ENCODE results near the gene C16orf74.
A peak's percentile ranks its signal among the peaks of the same experiment; 100 is the strongest.

Gene C16orf74

DNA sequence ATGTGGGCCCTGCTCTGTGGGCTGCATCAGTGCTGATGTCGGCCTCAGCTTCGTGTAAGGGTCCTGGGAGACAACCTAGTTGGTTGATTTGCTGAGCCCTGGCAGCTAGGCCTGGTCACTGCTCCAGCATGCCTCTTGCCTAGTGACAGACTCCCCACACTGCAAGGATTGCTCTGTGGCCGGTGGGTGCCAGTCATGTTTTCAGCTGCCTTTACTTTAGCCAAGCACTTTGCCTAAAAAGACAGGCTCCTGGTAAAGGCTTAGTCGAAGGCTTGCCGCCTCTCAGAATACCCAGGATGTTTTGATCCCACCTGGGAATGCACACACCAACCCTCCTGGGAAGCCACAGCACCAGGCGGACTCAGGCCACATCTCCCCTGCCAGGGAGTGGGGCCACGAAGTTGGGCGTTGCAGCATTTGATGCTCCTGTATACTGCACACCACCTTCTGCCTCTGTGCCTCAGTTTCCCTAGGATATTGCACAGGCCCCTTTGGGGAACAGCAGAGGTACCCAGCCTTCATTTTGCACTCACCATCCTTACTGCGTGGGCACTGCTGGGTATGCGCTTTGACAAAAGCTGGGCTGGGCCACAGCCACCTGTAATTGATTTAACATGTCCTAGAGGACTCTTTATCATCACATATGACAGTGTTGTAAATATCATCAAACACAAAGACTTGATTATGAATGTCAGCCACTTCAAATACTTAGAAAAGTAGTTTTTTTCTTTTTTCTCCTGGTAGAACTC is 82.0 kb downstream of the C16orf74 start:
- DNase-seq = no peak

DNA sequence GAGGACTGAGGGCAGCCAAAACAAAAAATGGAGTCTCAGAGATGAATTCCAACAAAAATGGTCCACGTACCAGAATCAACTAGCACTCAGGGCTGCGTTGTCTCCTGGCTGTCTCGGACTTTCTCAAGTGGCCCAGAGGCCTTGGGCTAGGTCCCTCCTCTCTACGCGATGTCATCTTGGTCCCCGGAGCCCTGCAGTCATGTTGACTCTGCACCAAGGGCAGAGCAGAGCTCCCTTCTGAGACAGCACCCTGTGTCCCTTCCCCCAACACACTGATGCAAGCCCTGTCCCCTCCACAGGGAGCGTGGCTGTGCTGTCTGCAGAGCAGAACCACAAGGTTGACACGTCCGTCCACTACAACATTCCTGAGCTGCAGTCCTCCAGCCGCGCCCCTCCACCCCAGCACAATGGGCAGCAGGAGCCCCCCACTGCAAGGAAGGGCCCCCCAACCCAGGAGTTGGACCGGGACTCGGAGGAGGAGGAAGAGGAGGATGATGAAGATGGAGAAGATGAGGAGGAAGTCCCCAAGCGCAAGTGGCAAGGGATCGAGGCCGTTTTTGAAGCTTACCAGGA is 83.0 kb downstream of the C16orf74 start:
- DNase-seq = no peak

DNA sequence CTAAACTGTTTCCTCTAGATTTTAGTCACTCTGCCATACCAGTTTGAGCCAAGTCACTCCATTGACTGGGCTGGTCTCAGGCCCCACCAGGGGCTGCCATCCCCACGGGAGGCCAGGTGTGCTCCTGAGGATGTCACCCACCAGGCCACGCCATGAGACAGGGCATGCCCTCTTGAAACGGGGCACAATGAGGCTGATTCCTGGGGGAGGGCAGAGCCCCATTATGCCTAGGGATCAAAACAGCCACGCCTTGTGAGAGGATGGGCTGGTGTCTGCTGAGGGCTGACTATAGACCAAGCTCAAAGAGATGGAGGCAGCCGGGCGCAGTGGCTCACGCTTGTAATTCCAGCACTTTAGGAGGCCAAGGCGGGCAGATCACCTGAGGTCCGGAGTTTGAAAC is 83.6 kb downstream of the C16orf74 start:
- DNase-seq = no peak

DNA sequence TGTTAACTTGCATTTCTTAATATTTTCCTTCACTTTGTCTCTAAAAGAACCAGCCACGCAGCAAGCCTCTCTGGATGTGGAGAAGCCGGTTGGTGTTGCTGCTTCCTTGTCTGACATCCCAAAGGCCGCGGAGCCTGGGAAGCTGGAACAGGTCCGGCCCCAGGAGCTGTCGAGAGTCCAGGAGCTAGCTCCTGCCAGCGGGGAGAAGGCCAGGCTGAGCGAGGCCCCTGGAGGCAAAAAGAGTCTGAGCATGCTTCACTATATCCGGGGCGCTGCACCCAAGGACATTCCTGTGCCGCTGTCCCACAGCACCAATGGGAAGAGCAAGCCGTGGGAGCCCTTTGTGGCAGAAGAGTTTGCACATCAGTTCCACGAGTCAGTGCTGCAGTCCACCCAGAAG is 85.0 kb downstream of the C16orf74 start:
- DNase-seq = no peak

DNA sequence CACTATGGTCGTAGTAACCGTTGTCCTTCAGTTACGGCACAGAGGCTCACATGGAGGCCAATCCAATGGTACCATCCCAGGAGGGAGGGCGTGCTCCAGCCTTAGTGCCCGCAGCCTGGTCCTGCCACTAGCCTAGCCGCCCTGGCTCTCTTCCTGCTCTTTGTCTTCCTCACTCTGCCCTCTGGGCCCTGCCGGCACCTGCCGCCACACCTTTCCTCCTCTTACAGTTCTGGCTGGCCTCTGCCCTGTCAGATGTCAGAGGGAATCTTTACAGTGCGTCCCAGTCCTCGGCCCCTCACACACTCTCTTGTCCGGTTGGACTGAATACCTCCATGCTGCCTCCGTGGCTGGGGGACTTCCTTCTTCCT is 85.5 kb downstream of the C16orf74 start:
- no peak for DNase-seq

DNA sequence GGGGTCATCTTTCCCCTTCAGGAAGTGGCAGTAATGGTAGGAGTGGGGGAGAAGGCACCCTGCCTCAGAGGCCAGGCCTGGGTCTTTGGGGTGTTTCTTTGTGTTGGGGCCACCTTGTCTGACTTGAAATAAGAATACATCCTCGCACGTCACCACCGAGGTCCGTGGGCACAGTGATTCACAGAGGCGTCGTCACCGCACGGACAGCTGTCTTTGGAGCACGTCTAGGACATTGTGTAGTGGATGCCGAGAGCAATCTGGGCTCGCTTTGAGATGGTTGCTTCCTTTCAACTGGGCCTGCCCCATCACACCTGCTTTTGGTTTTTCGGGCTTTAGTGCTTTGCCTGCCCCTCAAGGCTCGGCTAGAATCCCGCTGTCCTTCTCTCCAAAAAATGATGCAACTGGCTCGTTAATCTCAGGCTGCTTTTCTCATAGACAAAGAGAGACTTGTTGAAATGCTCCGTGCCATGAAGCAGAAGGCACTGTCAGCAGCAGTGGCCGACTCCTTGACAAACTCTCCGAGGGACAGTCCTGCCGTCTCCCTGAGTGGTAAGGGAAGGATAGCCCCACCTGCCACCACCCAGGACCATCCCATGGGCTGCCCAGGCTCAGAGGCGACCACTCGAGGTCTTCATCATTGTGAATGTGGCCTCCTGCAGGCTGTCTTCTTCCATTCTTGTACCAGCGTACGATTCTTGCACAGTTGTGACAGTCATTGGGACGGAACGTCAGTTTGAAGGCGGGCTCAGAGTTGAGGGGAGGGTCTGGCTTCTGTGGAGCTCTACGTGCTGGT is 86.1 kb downstream of the C16orf74 start:
- no peak for DNase-seq

DNA sequence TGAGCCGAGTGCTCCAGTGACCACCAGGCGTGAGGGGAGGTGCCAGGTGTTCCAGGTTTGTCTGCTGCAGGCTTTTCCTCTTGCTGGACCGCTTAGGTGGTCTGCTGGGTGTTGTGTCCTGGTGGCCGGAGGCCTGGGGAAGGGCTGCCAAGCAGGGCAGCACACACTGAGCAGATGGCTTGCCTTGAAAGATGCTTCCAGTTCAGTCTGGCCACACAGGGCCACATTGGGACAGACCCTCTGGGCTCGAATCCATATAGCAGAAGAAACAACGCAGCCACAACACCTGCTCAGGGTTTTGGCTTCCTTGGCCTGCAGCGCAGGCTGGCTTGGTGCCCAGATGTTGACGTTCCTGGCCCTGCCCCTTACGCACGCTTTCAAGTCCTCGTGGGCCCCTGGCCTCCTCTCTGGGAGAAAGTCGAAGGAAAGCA is 87.0 kb downstream of the C16orf74 start:
- no peak for DNase-seq

DNA sequence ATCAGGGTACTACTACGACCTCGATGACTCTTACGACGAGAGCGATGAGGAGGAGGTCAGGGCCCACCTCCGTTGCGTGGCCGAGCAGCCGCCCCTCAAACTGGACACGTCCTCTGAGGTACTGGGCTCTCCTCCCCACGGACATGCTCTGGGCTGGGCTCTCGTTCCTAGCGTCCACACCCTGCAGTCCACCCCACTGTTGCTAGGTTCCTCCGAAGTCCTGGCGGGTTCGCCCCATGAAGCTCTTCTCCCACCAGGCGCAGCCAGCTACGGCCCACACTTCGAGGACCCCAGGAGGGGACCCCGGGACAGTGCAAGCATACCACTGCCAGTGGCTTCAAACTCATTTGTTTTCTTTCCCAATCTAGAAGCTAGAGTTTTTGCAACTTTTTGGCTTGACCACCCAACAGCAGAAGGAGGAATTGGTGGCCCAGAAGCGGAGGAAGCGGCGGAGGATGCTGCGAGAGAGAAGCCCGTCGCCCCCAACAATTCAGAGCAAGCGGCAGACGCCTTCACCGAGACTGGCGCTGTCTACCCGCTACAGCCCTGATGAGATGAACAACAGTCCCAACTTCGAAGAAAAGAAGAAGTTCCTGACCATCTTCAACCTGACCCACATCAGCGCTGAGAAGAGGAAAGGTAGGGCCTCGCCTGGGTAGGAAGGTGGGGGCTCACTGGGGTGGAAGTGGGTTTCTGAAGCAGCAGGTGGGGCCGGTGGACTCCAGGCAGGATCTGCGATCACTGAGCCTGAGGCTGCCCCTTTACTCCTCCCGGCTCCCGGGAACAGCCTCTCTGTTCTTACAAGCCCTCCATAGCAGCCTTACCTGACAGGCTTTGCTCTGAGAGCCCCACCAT is 87.7 kb downstream of the C16orf74 start:
- DNase-seq = no peak

DNA sequence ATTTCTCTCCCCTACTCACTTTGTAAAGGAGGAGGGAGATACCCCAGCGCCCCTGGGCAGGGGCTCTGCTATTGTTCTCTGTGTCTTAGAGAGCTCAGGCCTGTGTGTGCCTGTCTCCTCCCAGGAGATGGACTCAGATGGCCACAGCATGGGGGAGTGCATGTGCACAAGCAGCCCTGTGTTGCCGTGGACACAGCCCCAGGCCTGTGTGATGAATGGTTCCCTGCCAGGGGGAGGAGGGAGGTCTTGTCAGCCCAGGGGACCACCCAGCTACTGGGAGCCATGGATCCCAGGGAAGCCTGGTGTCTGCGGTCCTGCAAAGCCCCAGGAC is 88.4 kb downstream of the C16orf74 start:
- DNase-seq = no peak

DNA sequence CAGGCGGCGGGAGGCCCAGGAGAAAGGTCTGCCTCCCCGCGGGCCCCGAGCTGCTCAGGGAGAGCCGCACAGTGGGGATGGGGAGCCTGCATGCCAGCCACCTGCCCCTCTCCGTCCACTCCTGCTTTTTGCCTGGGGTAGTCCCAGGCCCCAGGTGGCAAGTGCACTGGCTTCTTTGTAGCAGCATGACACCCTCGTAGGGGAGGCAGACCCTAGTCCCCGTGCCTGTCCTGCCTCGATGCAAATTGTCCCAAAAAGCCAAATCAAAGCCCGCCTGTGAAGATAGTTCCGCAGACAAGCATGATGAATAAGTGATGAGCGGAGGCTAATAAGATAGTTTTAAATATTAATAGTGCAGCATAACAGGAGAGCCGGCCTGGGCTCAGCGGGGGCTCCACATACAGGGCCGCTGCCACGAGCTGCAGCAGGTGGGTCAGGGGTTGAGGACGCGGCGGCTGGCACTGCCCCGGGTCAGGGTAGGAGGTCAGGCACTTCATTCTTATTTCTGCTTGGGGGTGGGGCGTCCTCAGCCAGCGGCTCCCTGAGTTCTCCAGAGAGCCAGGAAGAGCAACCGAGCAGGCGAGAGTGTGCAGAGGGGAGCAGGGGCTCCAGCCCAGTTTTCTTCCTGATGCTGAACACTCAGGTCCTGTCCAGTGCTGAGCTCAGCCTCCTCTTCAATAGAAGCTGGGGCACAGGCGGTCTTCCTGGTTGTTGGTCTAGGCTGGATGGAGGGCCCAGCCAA is 89.0 kb downstream of the C16orf74 start:
- no peak for DNase-seq

DNA sequence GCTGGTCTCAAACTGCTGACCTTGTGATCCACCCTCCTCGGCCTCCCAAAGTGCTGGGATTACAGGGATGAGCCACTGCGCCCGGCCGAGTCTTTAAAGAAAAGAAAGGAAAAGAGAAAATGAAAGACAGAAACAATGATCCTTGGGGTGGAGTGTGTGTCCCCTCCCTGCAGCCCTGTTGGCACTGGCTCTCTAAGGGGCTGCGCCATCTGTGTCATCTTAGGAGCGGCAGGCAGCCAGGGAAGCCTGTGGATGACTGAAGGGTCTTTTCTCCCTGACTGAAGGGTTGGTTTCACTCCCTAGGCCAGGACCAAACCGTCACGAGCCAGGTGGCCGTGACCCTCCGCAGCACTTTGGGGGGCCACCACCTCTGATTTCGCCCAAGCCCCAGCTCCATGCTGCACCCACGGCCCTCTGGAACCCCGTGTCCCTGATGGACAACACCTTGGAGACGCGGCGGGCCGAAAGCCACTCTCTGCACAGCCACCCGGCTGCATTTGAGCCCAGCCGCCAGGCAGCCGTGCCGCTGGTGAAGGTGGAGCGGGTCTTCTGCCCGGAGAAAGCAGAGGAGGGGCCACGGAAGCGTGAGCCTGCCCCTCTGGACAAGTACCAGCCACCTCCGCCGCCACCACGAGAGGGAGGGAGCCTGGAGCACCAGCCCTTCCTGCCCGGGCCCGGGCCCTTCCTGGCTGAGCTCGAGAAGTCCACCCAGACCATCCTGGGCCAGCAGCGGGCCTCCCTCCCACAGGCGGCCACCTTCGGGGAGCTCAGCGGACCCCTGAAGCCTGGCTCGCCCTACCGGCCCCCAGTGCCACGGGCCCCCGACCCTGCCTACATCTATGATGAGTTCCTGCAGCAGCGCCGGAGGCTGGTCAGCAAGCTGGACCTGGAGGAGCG is 89.8 kb downstream of the C16orf74 start:
- DNase-seq = no peak

DNA sequence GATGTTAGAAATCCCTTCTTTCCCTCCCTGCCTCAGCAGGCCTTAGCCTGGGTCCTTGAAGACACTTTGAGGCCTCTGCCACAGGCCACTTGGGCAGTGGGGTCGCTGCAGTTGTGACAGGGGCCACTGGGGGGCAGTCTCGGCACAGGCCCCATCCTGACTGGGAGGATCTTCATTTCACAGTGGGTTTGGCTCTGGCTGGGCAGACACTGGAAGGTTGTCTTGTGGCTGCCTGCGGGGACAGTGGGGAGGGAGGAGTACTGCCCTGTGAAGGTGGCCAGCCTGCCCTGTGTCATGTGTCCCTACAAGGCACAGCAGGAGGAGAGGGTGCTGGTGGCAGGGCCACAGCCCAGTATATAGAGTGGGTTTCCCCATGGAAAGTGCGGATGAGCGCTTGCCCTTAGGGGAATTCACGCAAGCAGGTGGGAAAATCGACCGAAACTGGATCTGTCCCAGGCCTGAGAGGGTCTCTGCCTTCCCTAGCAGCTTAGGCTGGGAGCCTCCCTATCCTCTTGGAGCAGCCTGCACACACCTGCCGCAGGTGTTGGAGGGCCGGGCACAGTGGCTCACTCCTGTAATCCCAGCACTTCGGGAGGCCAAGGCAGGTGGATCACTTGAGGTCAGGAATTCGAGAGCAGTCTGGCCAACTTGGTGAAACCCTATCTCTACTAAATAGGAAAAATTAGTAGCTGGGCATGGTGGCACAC is 90.9 kb downstream of the C16orf74 start:
- peak; percentile 32 for DNase-seq

DNA sequence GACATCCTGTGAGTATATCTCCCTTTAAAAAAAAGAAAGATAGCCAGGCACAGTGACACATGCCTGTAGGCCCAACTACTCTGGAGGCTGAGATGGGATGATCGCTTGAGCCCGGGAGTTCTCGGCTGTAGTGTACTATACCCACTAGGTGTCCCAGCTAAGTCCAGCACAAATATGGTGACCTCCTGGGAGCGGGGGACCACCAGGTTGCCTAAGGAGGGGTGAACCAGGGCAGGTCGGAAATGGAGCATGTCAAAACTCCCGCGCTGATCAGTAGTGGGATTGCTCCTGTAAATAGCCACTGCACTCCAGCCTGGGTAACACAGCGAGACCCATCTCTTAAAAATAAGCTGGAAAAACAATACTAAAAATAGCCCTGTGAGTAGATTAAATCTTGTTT is 91.6 kb downstream of the C16orf74 start:
- DNase-seq = no peak

DNA sequence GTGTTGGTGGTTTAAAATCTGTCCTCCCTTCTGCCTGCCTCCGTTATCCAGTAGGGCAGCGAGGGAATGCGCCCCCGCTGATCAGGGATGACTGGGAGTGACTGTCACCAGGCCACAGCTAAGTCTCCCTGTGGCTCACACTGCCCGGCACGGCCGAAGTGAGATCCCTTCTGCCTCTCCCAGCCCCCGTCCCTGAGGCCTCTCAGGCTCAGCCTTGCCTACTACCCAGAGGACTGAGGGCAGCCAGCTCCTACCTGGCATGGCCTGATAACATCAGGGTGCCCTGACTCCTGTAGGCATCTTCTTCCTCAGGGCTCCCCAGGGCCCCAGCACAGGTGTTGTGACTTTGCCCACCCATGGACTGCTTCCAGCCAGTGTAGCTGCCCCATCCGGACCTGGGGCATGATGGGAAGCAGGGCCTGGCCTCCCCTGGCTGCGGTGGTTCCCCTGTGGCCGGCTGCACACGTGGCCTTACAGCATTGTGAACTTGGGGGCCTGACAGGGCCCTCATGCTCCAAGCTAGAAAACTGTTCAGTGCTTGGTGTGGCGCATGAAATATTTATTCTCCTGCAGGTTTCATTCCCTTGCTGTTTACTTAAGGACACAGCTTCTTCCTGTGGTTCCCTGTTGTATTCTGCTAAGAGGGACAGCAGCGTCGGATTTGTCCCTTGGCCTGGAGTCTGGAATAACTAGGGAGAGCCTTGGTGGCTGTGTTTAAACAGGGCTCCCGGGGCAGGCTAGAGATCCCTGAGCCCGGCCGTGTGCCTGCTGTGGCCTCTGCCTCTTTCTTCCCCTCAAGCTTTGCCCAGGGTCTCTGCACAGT is 92.2 kb downstream of the C16orf74 start:
- no peak for DNase-seq

DNA sequence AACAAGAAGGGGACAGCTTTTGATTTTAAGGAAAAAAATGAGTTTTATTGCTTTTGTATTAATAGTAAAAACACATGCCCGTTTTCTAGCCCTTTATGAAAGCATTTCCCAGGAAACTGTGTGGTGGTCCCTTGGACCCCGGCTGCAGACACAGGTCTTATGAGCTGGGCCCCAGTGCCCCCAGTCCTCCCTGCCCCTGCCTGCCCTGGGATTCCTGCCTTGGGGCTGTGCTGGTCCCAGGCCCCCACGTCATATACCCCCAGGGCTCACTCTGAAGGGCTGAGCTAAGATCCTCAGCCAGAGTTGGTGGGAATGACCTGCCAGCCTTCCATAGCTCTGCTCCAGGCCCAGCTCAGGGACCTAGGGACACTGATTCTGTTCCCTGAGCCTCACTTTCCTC is 92.9 kb downstream of the C16orf74 start:
- DNase-seq = no peak
